22Rv1 (cell line): ENCODE results near the gene ZNF610.

Experiments used
- H3K27ac ChIP-seq: fragments of 450-650 bp; 2 replicates; pipeline ENCODE4 v1.5.1; 2017
- CTCF ChIP-seq: fragments of 450-650 bp; IDR thresholded peaks from 2 replicates; pipeline ENCODE4 v1.5.1; 2017; ENCODE audit warnings: mild to moderate bottlenecking
- ZFX ChIP-seq: fragments of 450-650 bp; IDR thresholded peaks from 2 replicates; pipeline ENCODE4 v1.6.1; 2017; ENCODE audit warnings: antibody characterized with exemption, borderline replicate concordance

The ZNF610 gene

DNA sequence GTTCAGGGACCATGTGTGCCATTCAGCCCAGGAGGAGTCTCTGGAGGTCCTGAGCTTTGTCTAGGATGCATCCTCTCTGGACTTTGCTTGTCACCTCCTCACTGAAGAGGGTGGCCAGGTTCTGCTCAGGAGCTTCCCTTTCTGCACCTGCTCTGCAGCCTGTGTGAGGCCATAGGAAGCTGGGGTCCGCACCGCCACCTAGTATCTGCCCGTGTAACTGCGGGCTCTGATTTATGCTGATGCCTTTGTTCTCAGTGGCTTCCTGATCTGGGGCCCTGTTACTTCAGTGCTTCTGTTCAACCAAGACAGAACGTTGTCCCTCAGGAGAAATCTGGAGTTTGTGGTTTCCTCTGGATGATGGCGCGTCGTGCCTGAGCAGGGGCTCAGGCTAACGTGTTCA lies 15.5 kb downstream of the ZNF610 start:
- H3K27ac ChIP-seq, result no peak overlapping the region
- TF ChIP-seq ZFX (no peak), CTCF (peak; percentile 26; the same call in 1 of the 2 replicates)

DNA sequence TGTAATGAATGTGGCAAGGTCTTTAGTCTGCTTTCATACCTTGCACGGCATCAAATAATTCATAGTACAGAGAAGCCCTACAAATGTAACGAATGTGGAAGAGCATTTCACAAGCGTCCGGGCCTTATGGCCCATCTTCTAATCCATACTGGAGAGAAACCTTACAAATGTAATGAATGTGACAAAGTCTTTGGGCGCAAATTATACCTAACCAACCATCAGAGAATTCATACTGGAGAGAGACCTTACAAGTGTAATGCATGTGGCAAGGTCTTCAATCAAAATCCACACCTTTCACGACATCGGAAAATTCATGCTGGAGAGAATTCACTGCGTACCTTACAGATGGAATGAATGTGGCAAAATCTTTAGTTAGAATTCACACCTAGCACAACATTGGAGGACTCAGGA lies 30.4 kb downstream of the ZNF610 start:
- H3K27ac ChIP-seq, result no peak overlapping the region
- TF ChIP-seq ZFX, result no peak
- no peak for TF ChIP-seq CTCF

GRCh38 chr19:52369559-52370340 lies 33.7 kb downstream of the ZNF610 start, which contains the start of gene ZNF880:
TSS of gene ZNF880 (plus strand) at chr19:52369923. CDS start at chr19:52369966, 43 bp downstream.
- H3K27ac ChIP-seq, result peak within 1 kb of the TSS; percentile 76
- TF ChIP-seq ZFX, result no peak
- TF ChIP-seq CTCF, result no peak

DNA sequence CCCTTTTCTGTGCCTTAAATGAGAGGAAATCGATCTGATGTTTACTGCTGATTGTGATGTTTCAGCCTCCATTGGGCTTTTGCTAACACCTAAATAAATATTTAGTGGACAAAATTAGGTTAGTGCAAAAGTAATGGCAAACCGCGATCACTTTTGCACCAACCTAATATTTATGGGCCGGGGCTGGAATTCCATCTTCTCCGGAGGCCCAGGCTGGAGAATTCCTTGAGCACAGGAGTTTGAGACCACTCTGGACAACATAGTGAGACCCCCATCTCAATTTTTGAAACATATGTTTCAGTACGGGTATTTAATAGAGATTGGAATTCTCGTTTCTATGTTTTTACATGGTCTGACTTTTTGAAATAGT lies 34.3 kb downstream of the ZNF610 start:
- TF ChIP-seq ZFX (no peak), CTCF (no peak)
- H3K27ac ChIP-seq, result peak overlapping the region; percentile 76

- H3K27ac ChIP-seq, result no peak overlapping the region
- TF ChIP-seq CTCF (no peak), ZFX (no peak)
Measured at GRCh38 chr19:52391135-52391534, 55.1 kb downstream of the ZNF610 start.

- no peak for TF ChIP-seq ZFX
- no peak for TF ChIP-seq CTCF
- peak within 1 kb of the TSS; percentile 64 for H3K27ac ChIP-seq
Measured at GRCh38 chr19:52397310-52398080, 61.5 kb downstream of the ZNF610 start, which contains the start of gene ZNF528. TSS of gene ZNF528 (plus strand) at chr19:52397849. CDS start at chr19:52402014, 4,165 bp downstream.

- H3K27ac ChIP-seq, result peak overlapping the region; percentile 64
Measured at GRCh38 chr19:52398081-52398441, 62.0 kb downstream of the ZNF610 start.

More at GRCh38 chr19:52398081-52398441, 62.0 kb downstream of the ZNF610 start:
- no peak for TF ChIP-seq ZFX
- no peak for TF ChIP-seq CTCF
